Measurements from ENCODE around the gene NCAM2.

The NCAM2 gene

GRCh38 chr21:21159253-21159899, 161.2 kb downstream of the NCAM2 start:
- TF ChIP-seq, protein P1, sequence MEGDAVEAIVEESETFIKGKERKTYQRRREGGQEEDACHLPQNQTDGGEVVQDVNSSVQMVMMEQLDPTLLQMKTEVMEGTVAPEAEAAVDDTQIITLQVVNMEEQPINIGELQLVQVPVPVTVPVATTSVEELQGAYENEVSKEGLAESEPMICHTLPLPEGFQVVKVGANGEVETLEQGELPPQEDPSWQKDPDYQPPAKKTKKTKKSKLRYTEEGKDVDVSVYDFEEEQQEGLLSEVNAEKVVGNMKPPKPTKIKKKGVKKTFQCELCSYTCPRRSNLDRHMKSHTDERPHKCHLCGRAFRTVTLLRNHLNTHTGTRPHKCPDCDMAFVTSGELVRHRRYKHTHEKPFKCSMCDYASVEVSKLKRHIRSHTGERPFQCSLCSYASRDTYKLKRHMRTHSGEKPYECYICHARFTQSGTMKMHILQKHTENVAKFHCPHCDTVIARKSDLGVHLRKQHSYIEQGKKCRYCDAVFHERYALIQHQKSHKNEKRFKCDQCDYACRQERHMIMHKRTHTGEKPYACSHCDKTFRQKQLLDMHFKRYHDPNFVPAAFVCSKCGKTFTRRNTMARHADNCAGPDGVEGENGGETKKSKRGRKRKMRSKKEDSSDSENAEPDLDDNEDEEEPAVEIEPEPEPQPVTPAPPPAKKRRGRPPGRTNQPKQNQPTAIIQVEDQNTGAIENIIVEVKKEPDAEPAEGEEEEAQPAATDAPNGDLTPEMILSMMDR (IDR thresholded peaks at IDR 0.05) = no peak
- no peak for DNase-seq (ENCODE audit: low spot score)
- no peak overlapping the region for H3K4me3 ChIP-seq
- H3K27ac ChIP-seq = no peak overlapping the region

GRCh38 chr21:21162786-21163185, 164.6 kb downstream of the NCAM2 start:
- no peak for DNase-seq (ENCODE audit: low spot score)
- TF ChIP-seq, protein P1 (IDR thresholded peaks at IDR 0.05) = no peak
- no peak overlapping the region for H3K27ac ChIP-seq

DNA sequence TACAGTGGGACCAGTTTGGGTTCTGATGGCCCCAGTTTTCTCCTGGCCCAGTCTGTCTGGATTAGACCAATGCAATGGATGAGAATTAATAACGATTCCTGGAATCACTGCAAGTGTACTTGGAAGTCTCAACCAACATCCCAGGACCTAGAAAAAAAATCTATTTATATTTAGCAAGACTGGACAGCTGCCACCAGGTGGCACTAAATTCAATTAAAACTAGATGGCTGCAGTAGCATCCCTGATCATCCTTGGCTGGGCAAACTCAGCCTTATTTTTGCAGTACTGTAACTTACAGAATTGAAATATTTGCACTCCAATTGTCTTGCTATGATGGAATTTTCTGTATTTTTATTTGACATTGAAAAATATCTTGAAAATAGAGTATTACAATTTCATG, 165.7 kb downstream of the NCAM2 start:
- Histone ChIP-seq H3K27ac (no peak overlapping the region), H3K4me3 (no peak overlapping the region)
- no peak for DNase-seq (ENCODE audit: low spot score)
- TF ChIP-seq, protein P1 (IDR thresholded peaks at IDR 0.05) = no peak

More at GRCh38 chr21:21162786-21163185, 164.6 kb downstream of the NCAM2 start:
- H3K4me3 ChIP-seq = no peak overlapping the region

DNA sequence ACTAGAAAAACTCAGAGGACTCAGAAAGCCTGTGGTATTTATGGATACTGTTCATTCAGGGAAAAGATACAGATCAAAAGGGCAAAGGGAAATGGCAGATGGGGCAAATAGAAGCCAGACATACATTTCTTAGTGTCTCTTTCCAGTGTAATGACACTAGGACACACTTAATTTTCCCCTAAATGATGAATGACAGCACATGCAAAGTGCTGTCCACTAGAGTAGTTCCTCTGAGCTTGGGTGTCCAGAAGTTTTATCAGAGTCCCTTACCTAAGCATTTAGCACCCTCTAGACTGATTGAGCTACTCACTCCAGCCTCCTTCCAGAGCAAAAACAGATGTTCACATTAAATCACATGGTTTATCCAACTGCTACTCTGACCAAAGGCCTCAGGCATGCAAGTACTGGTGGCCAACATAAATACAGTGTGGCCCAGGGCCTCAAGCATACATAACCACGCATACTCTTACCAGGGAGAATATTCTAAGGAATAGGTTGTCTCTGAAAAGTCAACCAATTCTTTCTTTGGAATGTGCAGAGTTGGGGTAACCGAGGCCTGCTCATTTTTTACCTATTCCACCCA, 166.9 kb downstream of the NCAM2 start:
- Histone ChIP-seq H3K27ac (no peak overlapping the region), H3K4me3 (no peak overlapping the region)
- no peak for DNase-seq (ENCODE audit: low spot score)
- TF ChIP-seq, protein P1 (IDR thresholded peaks at IDR 0.05) = no peak

DNA sequence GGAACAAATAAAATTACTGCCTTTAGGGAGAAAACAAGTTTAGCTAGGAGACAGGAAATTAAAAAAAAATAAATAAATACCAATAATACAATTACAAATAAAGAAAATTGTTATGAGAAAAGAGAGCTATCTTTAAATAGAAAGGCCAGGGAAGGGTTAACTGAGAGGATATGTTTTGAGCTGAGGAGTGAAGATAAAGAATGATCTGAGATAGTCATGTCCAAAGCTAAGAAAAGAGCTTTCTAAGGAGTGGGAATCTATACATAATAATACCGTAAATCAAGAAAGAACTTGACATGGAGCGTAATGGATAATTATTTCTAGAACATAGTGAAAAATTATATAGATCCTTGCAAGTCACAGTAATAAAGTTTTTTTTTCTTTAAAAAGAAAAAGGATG, 176.5 kb downstream of the NCAM2 start:
- no peak for DNase-seq (ENCODE audit: low spot score)
- Histone ChIP-seq H3K4me3 (no peak overlapping the region), H3K27ac (no peak overlapping the region)
- TF ChIP-seq, protein P1 (IDR thresholded peaks at IDR 0.05) = no peak

GRCh38 chr21:21175798-21176334, 177.7 kb downstream of the NCAM2 start:
- peak overlapping the region; percentile 49 for H3K4me3 ChIP-seq
- TF ChIP-seq, protein P1 (IDR thresholded peaks at IDR 0.05) = no peak
- no peak overlapping the region for H3K27ac ChIP-seq
- DNase-seq (ENCODE audit: low spot score) = no peak

Data from coronary artery (tissue), 2 donors.